Myometrial cell (primary cell): ENCODE measurements around the gene SMPDL3A. TPM values are rescaled to one million over a fixed set of nuclear protein-coding genes. Genes with fewer than 3 reads are reported as not detected.

Experiments used
- total RNA-seq: library from RNA; depleted of rRNA; stranded (reverse); fragments of >200 nt; gene quantifications from 2 replicates; pipeline ENCODE4 v1.2.3, GENCODE V29; 2015

Gene SMPDL3A, protein sequence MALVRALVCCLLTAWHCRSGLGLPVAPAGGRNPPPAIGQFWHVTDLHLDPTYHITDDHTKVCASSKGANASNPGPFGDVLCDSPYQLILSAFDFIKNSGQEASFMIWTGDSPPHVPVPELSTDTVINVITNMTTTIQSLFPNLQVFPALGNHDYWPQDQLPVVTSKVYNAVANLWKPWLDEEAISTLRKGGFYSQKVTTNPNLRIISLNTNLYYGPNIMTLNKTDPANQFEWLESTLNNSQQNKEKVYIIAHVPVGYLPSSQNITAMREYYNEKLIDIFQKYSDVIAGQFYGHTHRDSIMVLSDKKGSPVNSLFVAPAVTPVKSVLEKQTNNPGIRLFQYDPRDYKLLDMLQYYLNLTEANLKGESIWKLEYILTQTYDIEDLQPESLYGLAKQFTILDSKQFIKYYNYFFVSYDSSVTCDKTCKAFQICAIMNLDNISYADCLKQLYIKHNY
- 7.6 and 13.0 TPM in 2 replicates for total RNA-seq

DNA sequence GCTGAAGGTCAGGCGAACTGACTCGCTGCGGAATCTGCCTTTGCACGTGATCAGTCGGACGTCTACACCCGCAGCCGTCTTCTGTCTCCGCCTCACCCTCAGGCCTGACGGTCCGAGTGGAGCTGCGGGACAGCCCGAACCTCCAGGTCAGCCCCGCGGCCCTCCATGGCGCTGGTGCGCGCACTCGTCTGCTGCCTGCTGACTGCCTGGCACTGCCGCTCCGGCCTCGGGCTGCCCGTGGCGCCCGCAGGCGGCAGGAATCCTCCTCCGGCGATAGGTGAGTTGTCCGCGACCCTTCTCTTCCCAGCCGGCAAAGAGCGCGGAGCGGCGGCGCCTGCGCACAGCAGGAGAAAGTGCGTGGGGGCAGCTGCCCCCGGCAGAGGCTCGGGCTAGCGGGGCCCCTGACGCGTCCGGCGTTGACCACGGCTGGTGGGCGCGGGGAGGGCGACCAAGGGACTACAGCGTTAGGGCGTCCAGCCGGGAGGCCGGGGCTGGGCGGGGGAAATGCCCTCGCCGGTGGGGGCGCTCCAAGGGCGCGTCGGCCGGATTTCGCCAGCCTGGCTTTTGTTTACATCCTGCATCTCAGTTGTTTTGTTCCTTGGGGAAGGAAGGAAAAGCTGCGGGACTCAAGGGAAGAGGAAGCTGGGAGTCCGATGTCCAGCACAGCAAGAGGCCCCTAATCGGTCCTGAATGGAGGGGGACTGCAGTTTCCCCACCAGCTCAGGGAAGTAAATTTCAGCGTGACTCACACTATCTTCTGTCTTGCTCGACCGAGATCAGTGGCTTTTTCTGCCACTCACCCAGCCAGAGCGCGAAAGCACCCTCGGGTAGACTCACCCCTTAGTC is at the start of gene SMPDL3A:
Gene SMPDL3A, plus strand, starts transcription at position 77 of the 846 bp plus-strand sequence. Its CDS starts 89 bp downstream, at position 166.

DNA sequence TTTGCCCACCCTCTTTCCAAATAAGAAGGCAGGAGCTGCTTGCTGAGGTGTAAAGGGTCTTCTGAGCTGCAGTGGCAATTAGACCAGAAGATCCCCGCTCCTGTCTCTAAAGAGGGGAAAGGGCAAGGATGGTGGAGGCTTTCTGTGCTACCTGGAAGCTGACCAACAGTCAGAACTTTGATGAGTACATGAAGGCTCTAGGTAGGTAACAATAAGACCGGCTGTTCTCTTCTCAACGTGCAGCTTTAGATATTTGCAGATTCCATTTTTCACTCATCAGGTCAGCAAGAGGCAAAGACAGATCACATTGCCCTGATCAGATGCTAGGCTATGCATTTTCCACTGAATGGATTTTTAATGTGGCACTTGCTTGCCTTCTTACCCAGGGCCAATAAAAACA is 9.4 kb upstream of the SMPDL3A start, which contains the start of gene FABP7:
Gene FABP7, plus strand, starts transcription at position 50 of the 400 bp plus-strand sequence. Its CDS starts 79 bp downstream, at position 129.

Other genes with a start within 250 kb of the SMPDL3A start
- gene PKIB, start 178.9 kb upstream of the SMPDL3A start, total RNA-seq = under 0.01 and 0.71 TPM in 2 replicates
- gene FABP7, start 9.5 kb upstream of the SMPDL3A start, total RNA-seq = not detected in 2 replicates
- gene CLVS2, start 207.0 kb downstream of the SMPDL3A start, total RNA-seq = under 0.01 TPM in 1 of 2 replicates, not detected in the other